GM19035 (cell line): ENCODE results near the gene ANK2.
A peak's percentile ranks its signal among the peaks of the same experiment; 100 is the strongest.

ENCODE experiments used
- ATAC-seq: cut with Tn5 transposase; IDR thresholded peaks from one replicate; pipeline ENCODE4 v1.9.1; 2021; ENCODE audit not compliant: unreplicated experiment

The ANK2 gene

GRCh38 chr4:113145519-113146291 lies 96.3 kb downstream of the ANK2 start:
- no peak for ATAC-seq

GRCh38 chr4:113146876-113147358 lies 97.5 kb downstream of the ANK2 start:
- peak; percentile 80 for ATAC-seq

DNA sequence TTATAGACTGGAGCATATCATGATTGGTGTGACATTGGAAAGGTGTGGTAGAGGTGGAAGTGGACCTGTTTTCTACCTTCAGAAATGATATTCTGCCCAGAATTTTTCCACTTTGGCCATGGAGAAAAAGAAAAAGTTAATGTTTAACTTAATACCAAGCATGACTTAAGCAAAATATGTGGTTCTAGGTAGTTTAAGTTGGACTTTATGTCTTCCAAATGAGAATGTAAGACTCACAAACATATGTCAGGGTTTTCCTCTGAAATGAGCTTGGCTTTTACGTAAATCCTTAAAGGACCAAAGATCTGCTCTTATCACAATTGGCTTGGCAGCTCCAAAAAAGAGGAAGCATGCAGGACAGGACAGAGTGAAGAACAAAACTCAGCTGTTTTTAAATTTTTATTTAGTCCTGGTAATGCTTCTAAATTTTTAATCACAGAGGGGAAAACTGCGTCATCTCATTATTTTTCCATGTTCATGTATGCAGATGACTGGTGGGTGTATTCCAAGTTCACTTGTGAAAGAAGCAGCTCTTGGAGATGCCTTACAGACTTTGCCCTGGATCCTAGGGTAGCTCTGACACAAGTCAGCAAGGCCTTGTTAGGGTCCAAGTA lies 98.2 kb downstream of the ANK2 start:
- ATAC-seq = no peak

GRCh38 chr4:113148925-113149324 lies 99.5 kb downstream of the ANK2 start:
- ATAC-seq = no peak

DNA sequence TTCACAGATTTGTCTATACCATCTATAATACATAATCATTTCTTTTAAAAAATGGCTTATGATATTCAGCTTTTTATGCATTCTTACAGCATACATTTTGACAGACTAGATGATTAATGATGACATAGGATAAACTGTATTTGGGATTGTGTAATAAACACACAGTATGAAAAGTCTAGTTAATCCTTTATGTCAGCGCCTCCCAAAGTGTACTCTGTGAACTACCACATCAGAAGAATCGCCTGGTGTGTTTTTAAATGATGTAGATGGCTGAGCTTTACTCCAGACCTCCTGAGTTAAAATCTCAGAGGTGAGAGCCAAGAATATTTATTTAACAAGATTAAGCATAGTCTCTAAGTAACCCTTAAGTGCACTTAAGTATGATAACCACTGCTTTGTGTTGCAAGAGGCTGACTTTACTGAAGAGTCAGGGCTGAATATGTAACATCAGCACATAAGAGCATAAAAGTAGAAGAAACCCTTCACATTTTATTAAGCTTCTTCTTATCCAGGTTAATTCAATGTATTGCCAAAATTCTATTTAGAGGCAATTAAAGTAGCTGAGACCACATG lies 104.2 kb downstream of the ANK2 start:
- no peak for ATAC-seq

- ATAC-seq = no peak
These were observed 104.8 kb downstream of the ANK2 start for GRCh38 chr4:113154281-113154680.

DNA sequence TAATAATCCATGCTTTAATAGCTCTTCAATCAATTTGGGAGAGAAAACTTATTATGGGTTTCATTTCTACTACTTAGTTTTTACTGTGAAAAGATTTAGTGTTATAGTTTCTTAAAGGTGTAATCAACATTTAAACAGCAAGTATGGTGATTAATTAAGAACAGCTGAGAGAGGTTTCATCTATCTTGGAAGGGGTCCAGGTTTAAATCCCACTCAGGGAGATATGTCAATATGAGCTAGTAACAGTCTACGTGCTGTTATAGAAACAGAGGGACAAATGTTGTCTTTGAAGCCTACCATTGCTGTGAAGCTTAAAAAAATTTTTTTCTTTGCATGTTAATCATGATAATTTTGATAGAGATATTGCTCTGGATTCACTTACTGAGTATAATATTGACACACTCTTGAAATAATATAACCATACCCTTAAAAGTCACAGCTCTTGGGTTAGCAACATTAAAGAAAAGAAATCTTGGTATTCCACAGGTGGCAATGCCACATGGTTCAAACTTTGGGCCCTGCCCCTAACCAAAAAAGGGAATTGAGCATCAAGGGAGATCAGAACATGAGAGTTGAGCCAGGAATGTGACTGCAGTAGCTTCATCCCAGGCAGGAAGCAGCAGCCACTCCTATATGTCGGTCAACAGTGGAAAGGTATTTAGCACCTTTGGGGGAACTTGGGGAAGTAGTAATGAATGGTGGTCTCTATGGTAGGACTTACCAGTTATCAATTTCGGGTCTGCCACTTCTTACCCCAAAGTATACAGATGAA lies 107.8 kb downstream of the ANK2 start:
- no peak for ATAC-seq

DNA sequence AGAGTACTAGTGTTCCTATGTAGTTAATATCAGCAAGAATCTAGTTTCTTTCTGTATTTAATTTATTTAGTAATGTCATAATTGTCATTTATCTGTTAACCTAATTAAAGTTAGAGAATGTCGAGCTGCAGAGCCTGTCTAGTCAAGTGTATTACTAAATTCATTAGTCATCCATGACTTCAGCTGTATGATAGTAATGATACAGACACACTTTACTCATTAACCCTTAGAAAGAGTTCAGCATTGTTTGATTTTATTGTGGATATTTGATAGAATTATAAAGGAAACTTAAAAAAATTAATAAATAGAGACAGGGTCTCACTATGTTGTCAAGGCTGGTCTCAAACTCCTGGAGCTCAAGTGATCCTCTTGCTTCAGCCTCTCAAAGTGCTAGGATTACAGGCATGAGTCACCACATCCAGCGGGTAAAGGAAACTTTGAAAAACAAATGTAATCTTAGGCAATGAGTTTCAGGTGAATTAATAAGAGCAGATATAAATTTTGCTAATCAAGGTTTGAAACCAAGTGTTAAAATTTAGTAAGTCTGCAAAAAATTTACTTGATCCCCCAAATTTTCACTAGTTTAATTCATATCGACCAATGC lies 110.6 kb downstream of the ANK2 start:
- no peak for ATAC-seq

GRCh38 chr4:113160548-113160947 lies 111.1 kb downstream of the ANK2 start:
- ATAC-seq = no peak

DNA sequence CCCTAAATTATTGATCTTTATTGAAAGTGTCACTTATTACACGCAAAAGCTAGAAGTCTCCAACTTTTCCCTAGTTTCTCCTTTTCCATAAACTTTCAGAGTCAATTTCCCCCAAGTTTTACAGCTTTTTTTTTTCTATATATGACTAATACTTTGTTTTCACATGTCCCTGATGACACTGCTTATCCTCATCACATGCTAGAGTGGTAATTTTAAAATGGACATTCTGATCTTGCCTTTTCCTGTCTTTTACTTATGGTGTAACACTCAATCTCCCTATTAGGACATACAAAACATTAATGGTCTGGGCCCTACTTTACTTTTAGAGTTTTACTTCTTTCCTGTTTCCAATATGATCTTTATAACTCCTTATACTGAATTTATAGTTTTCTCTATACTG lies 112.6 kb downstream of the ANK2 start:
- ATAC-seq = no peak

DNA sequence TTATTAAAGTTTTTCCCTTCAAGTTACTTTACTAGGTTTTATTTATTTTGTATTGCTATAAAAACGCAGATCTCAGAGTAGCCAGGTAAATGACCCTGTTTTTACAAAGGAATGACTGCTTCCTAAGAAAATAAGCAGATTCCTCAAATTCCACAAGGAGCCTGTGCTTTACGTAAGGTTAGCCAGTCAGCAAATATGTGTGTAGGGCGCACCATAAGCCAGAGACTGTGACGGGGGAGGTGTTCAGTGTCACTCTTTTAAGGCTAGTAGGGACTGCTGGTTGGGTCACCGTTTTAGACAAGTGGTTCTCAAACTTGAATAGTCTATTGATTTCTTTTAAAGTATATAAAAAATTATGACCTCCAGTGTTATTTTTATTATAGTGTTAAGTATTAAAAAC lies 119.9 kb downstream of the ANK2 start:
- no peak for ATAC-seq

- no peak for ATAC-seq
These were observed 120.8 kb downstream of the ANK2 start for GRCh38 chr4:113170115-113170804.

- ATAC-seq = no peak
These were observed 121.5 kb downstream of the ANK2 start for GRCh38 chr4:113170805-113171468.

DNA sequence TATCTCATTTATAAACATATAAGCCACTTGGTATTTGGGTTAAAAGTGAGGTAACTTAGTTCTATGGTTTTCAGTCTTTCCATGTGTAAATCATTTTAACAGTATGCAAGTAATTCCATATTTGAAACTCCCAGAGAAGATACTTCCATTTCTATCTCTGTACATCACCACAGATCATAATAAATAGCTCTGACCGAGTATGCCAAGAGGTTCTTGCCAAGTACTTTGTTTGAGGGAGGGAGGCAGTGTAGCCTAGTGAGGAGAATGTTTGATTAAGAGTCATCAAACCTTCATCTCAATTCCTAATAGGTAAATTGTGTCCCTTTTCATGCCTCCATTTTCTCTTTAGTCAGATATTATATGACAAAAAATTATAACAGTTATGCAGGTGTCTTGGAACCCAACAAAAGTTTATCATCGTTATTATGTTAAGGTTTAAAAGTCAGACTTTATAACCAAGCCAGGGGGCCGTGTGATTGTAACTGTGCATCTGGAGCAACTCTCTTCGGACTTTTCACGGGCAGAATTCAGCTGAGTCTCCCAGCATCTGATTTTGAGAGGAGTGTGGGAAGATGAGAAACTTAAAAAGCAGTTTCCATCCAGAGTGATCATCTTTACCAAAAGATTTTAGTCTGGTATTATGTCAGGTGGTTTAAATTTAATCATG lies 123.8 kb downstream of the ANK2 start:
- ATAC-seq = no peak

- no peak for ATAC-seq
These were observed 124.4 kb downstream of the ANK2 start for GRCh38 chr4:113173793-113174264.

DNA sequence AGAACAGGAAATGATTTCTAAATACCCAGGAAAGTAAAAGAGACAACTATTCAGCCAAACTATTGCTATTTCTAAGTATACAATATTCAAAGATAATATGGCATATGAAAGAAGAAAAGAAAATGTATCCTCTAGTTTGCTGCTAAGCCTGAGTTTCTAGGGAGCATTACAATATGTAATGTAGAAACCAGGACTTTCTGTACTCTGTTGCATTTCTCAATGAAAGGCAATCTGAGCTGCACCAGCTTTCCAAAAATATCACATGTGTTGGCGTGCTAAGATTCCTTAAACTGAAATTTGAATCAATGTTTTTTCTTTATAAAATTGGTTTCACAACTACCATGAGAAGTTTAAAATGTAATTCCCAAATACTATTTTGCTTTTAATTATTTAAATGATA lies 129.6 kb downstream of the ANK2 start:
- no peak for ATAC-seq

DNA sequence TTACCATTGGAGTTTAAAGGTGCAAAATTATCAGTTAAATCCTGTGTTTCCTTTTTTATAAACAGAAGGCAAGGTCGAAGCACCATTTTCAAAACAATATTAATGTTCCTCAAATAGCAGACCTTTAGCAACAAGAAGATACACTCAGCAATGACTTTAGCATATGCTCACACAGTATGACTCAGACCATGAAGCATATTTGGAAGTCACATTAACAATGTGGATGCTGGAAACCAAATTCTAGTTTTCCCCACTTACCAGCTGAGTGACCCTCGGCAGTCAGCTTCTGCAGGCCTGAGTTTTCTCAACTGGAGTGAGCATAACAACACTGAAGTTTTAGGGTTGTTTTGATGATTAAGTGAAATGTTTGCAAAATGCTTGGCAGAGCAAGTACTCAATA lies 130.5 kb downstream of the ANK2 start:
- no peak for ATAC-seq

GRCh38 chr4:113181289-113182007 lies 132.0 kb downstream of the ANK2 start:
- no peak for ATAC-seq
